ENCODE results near the gene ANO4. TPM values are rescaled to one million over a fixed set of nuclear protein-coding genes. Genes with fewer than 3 reads are reported as not detected.

Gene ANO4
- total RNA-seq, 1 experiment from 2014 or later, result 5.7 TPM

DNA sequence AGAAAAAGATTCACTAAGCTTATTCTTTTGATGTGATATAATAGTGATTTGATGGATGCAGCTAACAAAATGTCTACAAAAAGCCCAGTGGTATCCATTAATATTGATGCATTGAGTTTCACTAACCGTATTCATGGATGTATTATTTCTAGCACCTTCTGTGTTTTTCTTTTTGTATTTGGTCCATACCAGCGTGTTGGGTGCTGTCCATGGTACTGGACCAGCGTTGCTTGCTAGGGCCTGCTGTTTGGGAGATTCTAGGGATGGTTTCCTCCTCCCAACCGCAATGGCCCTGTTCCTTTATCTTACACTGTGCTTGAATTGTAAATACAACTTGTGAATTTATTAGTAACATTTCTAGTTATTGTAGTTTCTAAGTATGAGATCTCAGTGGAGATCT is 31.7 kb downstream of the ANO4 start:
- Histone ChIP-seq H3T11ph (ENCODE audit: low read length) (no peak overlapping the region), H4K91ac (ENCODE audit: insufficient read length, low read depth, low read length) (no peak overlapping the region), H2BK120ac (ENCODE audit: low read depth, low read length, poor library complexity, severe bottlenecking) (no peak overlapping the region), H4K8ac (replicated peaks; ENCODE audit: insufficient read length, low read depth, low read length) (no peak overlapping the region), H3K4ac (ENCODE audit: low read depth, low read length) (no peak overlapping the region), H2BK15ac (ENCODE audit: low read depth, low read length) (no peak overlapping the region), H3K4me2 (ENCODE audit: insufficient read depth, insufficient read length, low read length) (no peak overlapping the region), H4K5ac (ENCODE audit: insufficient read length, low read depth, low read length) (no peak overlapping the region), H3K56ac (ENCODE audit: insufficient read length, low read depth, low read length) (no peak overlapping the region), H2BK5ac (ENCODE audit: insufficient read length, low read length) (no peak overlapping the region), H3K27me3 (ENCODE audit: insufficient read depth, low read length) (no peaks in the 10 kb centered on the region), H3K23me2 (ENCODE audit: insufficient read length, low read depth, low read length, poor library complexity, severe bottlenecking) (no peaks in the 10 kb centered on the region), H2BK20ac (ENCODE audit: low read depth, low read length, poor library complexity, severe bottlenecking) (no peak overlapping the region), H3K9me3 (ENCODE audit: control insufficient read depth, low read depth, low read length) (no peaks in the 10 kb centered on the region), H3K79me1 (ENCODE audit: insufficient read depth, low read depth, low read length, poor library complexity, severe bottlenecking) (no peaks in the 10 kb centered on the region), H3K18ac (ENCODE audit: insufficient read length, low read depth, low read length) (no peak overlapping the region), H4K20me1 (ENCODE audit: control insufficient read depth, insufficient read depth, insufficient read length) (no peaks in the 10 kb centered on the region), H3K14ac (ENCODE audit: insufficient read depth, low read length) (no peak overlapping the region), H3K27ac (ENCODE audit: insufficient read length, low read depth, low read length) (no peak overlapping the region), H2AK5ac (ENCODE audit: insufficient read length, low read length) (no peak overlapping the region), H3K23ac (ENCODE audit: insufficient read length, low read depth, low read length) (no peak overlapping the region), H3K4me1 (ENCODE audit: insufficient read depth, low read length) (no peaks in the 10 kb centered on the region), H2AFZ (ENCODE audit: low read length) (no peak overlapping the region), H3K79me2 (ENCODE audit: insufficient read depth, low read length) (no peaks in the 10 kb centered on the region), H2BK12ac (ENCODE audit: insufficient read length, low read depth, low read length) (no peak overlapping the region), H3K9ac (ENCODE audit: extremely low read depth, insufficient read length, low read length) (no peak overlapping the region)
- no peaks in the 10 kb centered on the region for H3K9me3 Mint-ChIP-seq
- H3K27me3 Mint-ChIP-seq (ENCODE audit: low read depth), result no peaks in the 10 kb centered on the region; the same call in 1 of the 2 replicates
- TF ChIP-seq, protein P1, sequence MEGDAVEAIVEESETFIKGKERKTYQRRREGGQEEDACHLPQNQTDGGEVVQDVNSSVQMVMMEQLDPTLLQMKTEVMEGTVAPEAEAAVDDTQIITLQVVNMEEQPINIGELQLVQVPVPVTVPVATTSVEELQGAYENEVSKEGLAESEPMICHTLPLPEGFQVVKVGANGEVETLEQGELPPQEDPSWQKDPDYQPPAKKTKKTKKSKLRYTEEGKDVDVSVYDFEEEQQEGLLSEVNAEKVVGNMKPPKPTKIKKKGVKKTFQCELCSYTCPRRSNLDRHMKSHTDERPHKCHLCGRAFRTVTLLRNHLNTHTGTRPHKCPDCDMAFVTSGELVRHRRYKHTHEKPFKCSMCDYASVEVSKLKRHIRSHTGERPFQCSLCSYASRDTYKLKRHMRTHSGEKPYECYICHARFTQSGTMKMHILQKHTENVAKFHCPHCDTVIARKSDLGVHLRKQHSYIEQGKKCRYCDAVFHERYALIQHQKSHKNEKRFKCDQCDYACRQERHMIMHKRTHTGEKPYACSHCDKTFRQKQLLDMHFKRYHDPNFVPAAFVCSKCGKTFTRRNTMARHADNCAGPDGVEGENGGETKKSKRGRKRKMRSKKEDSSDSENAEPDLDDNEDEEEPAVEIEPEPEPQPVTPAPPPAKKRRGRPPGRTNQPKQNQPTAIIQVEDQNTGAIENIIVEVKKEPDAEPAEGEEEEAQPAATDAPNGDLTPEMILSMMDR (conservative IDR thresholded peaks at IDR 0.05), result no peak
- no peaks in the 10 kb centered on the region for H3K36me3 Mint-ChIP-seq (ENCODE audit: insufficient read depth in 1 of 3, low read depth in 3 of 3)
- DNase-seq, result peak; percentile 55
- no CpG with 5 or more reads among the region's 4 CpGs for WGBS (ENCODE audit: extremely low coverage, insufficient read length, low lambda C conversion rate)
- H3K4me1 Mint-ChIP-seq, result peaks cover 8 to 16% of the 10 kb centered on the region in 2 experiments; a peak in 3 of 4 replicates
- H3K27ac Mint-ChIP-seq, result no peak overlapping the region
- H3K4me3 Mint-ChIP-seq, result no peak overlapping the region
